Measurements from ENCODE around the gene MT1M. TPM values are rescaled to one million over a fixed set of nuclear protein-coding genes. Genes with fewer than 3 reads are reported as not detected.

MT1M gene
- total and polyA plus RNA-seq, 7 donors, result 3.9 to 106 (median 14.8) TPM

GRCh38 chr16:56649820-56650219 is 17.4 kb downstream of the MT1M start:
- Histone ChIP-seq H3K36me3 (no peaks in the 10 kb centered on the region), H3K4me1 (no peaks in the 10 kb centered on the region), H3K27ac (no peak overlapping the region), H3K27me3 (peaks cover 0 to 55% (median 23%) of the 10 kb centered on the region in 3 donors), H3K9me3 (no peaks in the 10 kb centered on the region), H3K4me3 (no peak overlapping the region)
- WGBS, 2 donors, result 39 to 71% methylated on average over 3 of the region's 3 CpGs
- no peak for DNase-seq
- intact Hi-C loops (cut with DNase I), result no loop called here
- TF ChIP-seq POLR2A (IDR thresholded peaks at IDR 0.05) (no peak), POLR2AphosphoS5 (IDR thresholded peaks at IDR 0.05) (no peak)
- TF ChIP-seq, protein P1, sequence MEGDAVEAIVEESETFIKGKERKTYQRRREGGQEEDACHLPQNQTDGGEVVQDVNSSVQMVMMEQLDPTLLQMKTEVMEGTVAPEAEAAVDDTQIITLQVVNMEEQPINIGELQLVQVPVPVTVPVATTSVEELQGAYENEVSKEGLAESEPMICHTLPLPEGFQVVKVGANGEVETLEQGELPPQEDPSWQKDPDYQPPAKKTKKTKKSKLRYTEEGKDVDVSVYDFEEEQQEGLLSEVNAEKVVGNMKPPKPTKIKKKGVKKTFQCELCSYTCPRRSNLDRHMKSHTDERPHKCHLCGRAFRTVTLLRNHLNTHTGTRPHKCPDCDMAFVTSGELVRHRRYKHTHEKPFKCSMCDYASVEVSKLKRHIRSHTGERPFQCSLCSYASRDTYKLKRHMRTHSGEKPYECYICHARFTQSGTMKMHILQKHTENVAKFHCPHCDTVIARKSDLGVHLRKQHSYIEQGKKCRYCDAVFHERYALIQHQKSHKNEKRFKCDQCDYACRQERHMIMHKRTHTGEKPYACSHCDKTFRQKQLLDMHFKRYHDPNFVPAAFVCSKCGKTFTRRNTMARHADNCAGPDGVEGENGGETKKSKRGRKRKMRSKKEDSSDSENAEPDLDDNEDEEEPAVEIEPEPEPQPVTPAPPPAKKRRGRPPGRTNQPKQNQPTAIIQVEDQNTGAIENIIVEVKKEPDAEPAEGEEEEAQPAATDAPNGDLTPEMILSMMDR (IDR thresholded peaks at IDR 0.05), result no peak

- intact Hi-C loops (cut with DNase I), result no loop called here
- H3K36me3 ChIP-seq, result no peaks in the 10 kb centered on the region
- DNase-seq, result no peak
- WGBS, 2 donors, result 77 to 80% methylated on average over 7 of the region's 7 CpGs
- TF ChIP-seq POLR2AphosphoS5 (IDR thresholded peaks at IDR 0.05) (no peak), POLR2A (IDR thresholded peaks at IDR 0.05) (no peak), EP300 (IDR thresholded peaks at IDR 0.05) (no peak)
- TF ChIP-seq, protein P1 (IDR thresholded peaks at IDR 0.05), result no peak
- no peak within 1 kb of the TSS for H3K4me3 ChIP-seq
- H3K27me3 ChIP-seq, result peaks cover 0 to 40% (median 23%) of the 10 kb centered on the region in 3 donors
- no peaks in the 10 kb centered on the region for H3K4me1 ChIP-seq
- no peaks in the 10 kb centered on the region for H3K9me3 ChIP-seq
- H3K27ac ChIP-seq, result no peak within 1 kb of the TSS
Measured at GRCh38 chr16:56651586-56651985, 19.1 kb downstream of the MT1M start, which contains the start of gene MT1B. MT1B (plus strand) TSS chr16:56651886; CDS start chr16:56651954, 68 bp downstream.

- intact Hi-C loops (cut with DNase I), result no loop called here
- TF ChIP-seq POLR2A (IDR thresholded peaks at IDR 0.05) (no peak), POLR2AphosphoS5 (IDR thresholded peaks at IDR 0.05) (no peak), EP300 (IDR thresholded peaks at IDR 0.05) (no peak)
- TF ChIP-seq, protein P1 (IDR thresholded peaks at IDR 0.05), result no peak
- Histone ChIP-seq H3K9me3 (no peaks in the 10 kb centered on the region), H3K36me3 (no peaks in the 10 kb centered on the region), H3K4me1 (peaks cover 0 to 5% (median 3%) of the 10 kb centered on the region in 4 donors), H3K27me3 (peaks cover 0 to 38% (median 15%) of the 10 kb centered on the region in 3 donors), H3K4me3 (no peak overlapping the region), H3K27ac (no peak overlapping the region)
- WGBS, 2 donors, result 52 to 64% methylated on average over 1 of the region's 1 CpG
- no peak for DNase-seq
Measured at GRCh38 chr16:56652600-56652999, 20.1 kb downstream of the MT1M start.

DNA sequence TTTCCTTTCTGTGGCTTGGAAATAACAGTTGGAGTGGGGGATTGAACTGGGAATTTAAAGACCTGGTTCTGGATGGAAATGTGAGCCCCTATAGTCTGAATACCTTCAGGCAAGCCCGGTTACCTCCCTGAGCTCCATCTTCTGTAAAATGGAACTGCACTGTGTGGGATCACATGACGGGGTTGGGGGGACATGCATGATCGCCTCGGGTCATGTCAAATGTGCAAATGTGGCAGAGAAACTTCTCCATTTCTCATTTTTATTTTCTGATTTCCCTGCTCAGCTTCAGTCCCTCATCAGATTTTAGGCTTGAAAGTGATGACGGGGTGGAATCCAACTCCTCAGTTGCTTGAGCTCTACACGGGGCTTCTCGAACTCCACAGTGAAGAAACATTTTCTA is 20.8 kb downstream of the MT1M start:
- DNase-seq, result no peak
- TF ChIP-seq EP300 (IDR thresholded peaks at IDR 0.05) (no peak), POLR2AphosphoS5 (IDR thresholded peaks at IDR 0.05) (no peak), POLR2A (IDR thresholded peaks at IDR 0.05) (no peak)
- TF ChIP-seq, protein P1 (IDR thresholded peaks at IDR 0.05), result no peak
- no peak overlapping the region for H3K27ac ChIP-seq
- H3K9me3 ChIP-seq, result no peaks in the 10 kb centered on the region
- H3K36me3 ChIP-seq, result no peaks in the 10 kb centered on the region
- peaks cover 0 to 11% (median 8%) of the 10 kb centered on the region in 4 donors for H3K4me1 ChIP-seq
- intact Hi-C loops (cut with DNase I), result no loop called here
- H3K4me3 ChIP-seq, result no peak overlapping the region
- 89 to 90% methylated on average over 7 of the region's 7 CpGs for WGBS, 2 donors
- peaks cover 0 to 38% (median 9%) of the 10 kb centered on the region in 3 donors for H3K27me3 ChIP-seq
